SW480 (cell line): ENCODE measurements around the gene TPBG.

Experiments used
- DNase-seq: peaks from one replicate; pipeline ENCODE4 v3.0.0-alpha.2; 2016; ENCODE audit warnings: low spot score

TPBG gene

GRCh38 chr6:82363428-82364086, at the start of gene TPBG:
Gene TPBG, plus strand, starts transcription at chr6:82363817. Its CDS starts 1,145 bp downstream, at chr6:82364962.
- peak; percentile 64 for DNase-seq

- no peak for DNase-seq
Observed at GRCh38 chr6:82322386-82322785, 41.2 kb upstream of the TPBG start.

GRCh38 chr6:82329766-82330165, 33.9 kb upstream of the TPBG start:
- no peak for DNase-seq

GRCh38 chr6:82330171-82330804, 33.3 kb upstream of the TPBG start:
- DNase-seq: no peak

GRCh38 chr6:82331031-82331773, 32.4 kb upstream of the TPBG start:
- peak; percentile 12 for DNase-seq

GRCh38 chr6:82333781-82334180, 29.8 kb upstream of the TPBG start:
- DNase-seq: no peak

- DNase-seq: no peak
Observed at GRCh38 chr6:82337688-82338257, 25.8 kb upstream of the TPBG start.

- no peak for DNase-seq
Observed at GRCh38 chr6:82348130-82348529, 15.5 kb upstream of the TPBG start.

- no peak for DNase-seq
Observed at GRCh38 chr6:82353848-82354247, 9.8 kb upstream of the TPBG start.

GRCh38 chr6:82360552-82360951, 3.1 kb upstream of the TPBG start:
- no peak for DNase-seq

- DNase-seq: no peak
Observed at GRCh38 chr6:82361631-82362030, 2.0 kb upstream of the TPBG start.

- no peak for DNase-seq
Observed at GRCh38 chr6:82362144-82362543, 1.5 kb upstream of the TPBG start.

- DNase-seq: no peak
Observed at GRCh38 chr6:82362878-82363427, 664 bp upstream of the TPBG start.

- DNase-seq: peak; percentile 67
Observed at GRCh38 chr6:82364087-82365015, 734 bp downstream of the TPBG start.

- peak; percentile 22 for DNase-seq
Observed at GRCh38 chr6:82365016-82365795, 1.6 kb downstream of the TPBG start.

GRCh38 chr6:82367704-82368103, 4.1 kb downstream of the TPBG start:
- DNase-seq: no peak

GRCh38 chr6:82370788-82371187, 7.2 kb downstream of the TPBG start:
- DNase-seq: no peak

GRCh38 chr6:82371799-82372546, 8.4 kb downstream of the TPBG start:
- DNase-seq: no peak

GRCh38 chr6:82372656-82373055, 9.0 kb downstream of the TPBG start:
- no peak for DNase-seq

- DNase-seq: no peak
Observed at GRCh38 chr6:82374516-82374915, 10.9 kb downstream of the TPBG start.
